SK-N-MC (cell line): ENCODE data around the gene RPL34.

Source experiments
- EZH2 ChIP-seq: fragments of 200-600 bp; sonication (generic); IDR thresholded peaks from one replicate; pipeline ENCODE4 v1.6.1; 2017; ENCODE audit warnings: antibody characterized with exemption
- FOXP2 ChIP-seq: optimal IDR thresholded peaks from 2 replicates; pipeline ENCODE3; 2011; ENCODE audit warnings: mild to moderate bottlenecking, moderate library complexity; ENCODE audit not compliant: insufficient read depth; ENCODE audit errors: extremely low read length, control extremely low read depth
- POLR2AphosphoS5 ChIP-seq: IDR thresholded peaks from 2 replicates; pipeline ENCODE4 v1.6.1; 2012; ENCODE audit warnings: mild to moderate bottlenecking, low read depth, low read length, borderline replicate concordance

DNA sequence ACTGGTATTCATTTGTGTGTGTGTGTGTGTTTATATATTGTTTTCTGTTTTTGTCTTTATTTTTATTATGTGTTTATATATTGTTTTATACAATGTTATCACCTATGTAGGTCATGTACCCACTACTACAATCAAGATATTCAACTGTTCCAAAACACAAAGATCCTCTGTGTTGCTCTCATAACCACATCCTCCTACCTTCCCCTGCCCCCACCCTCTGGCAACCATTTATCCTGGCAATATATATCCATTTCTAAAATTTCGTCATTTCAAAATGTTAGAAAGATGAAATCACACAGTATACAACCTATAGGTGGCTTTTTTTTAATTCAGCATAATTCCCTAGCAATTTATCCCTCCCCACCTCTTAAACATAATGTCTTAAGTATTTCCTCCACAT is 18.8 kb upstream of the RPL34 start:
- TF ChIP-seq EZH2: no peak
- no peak for TF ChIP-seq POLR2AphosphoS5
- no peak for TF ChIP-seq FOXP2
